Right lobe of liver (tissue), 4 donors: ENCODE data around the gene FCMR.

Experiments used
- POLR2A ChIP-seq: fragments of 450-650 bp; IDR thresholded peaks from one replicate; pipeline ENCODE4 v1.6.1; 2017; ENCODE audit warnings: antibody characterized with exemption, mild to moderate bottlenecking
- TF ChIP-seq, protein P1 (sequence below), 4 donors: fragments of 200-600 bp in 3 of 4; fragments of 450-650 bp in 1 of 4; IDR thresholded peaks; one replicate each; pipeline versions ENCODE4 v1.5.1 to v1.8.0; 2016 to 2022; ENCODE audit warnings: antibody characterized with exemption in 4 of 4, mild to moderate bottlenecking in 2 of 4
- donor health status: DM: no; HTN: no; CAD: no.
- donor health status: DM: no; HTN: no; CAD: no.
- donor health status: DM: no; HTN: yes; CAD: no.

DNA sequence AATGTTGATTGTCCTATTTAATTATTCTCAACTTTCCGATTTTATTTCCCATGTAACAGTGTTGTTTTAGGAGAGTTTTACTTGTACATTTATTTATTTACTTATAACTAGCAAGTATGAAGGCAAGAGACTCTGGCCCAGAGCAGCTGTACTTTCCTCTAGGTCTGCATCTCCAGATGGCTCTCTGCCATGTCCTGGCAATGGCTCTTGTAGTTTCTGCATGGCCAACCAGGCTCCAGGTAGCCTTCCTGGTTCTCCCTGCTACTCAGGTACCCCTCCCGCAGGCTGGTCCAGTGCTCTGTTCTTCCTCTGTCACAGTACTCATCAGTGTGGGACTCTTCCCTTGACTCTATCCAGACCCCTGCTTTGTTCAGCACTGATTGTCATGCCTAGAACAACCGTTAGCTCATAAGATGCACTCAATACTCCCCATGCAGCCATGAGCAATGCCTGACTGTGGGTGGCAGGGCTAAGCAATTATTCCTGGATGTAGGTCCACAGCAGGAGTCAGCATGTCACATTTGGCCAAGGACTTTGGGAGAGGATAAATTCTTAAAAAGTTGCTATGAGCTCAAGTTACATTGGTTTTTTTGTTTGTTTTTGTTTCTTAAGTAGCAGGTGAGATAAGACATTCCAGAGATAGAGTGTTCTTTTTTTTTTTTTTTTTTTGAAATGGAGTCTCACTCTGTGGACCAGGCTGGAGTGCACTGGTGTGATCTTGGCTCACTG, 67.2 kb downstream of the FCMR start:
- TF ChIP-seq, protein P1, sequence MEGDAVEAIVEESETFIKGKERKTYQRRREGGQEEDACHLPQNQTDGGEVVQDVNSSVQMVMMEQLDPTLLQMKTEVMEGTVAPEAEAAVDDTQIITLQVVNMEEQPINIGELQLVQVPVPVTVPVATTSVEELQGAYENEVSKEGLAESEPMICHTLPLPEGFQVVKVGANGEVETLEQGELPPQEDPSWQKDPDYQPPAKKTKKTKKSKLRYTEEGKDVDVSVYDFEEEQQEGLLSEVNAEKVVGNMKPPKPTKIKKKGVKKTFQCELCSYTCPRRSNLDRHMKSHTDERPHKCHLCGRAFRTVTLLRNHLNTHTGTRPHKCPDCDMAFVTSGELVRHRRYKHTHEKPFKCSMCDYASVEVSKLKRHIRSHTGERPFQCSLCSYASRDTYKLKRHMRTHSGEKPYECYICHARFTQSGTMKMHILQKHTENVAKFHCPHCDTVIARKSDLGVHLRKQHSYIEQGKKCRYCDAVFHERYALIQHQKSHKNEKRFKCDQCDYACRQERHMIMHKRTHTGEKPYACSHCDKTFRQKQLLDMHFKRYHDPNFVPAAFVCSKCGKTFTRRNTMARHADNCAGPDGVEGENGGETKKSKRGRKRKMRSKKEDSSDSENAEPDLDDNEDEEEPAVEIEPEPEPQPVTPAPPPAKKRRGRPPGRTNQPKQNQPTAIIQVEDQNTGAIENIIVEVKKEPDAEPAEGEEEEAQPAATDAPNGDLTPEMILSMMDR (IDR thresholded peaks at IDR 0.05) = no peak
- no peak for TF ChIP-seq POLR2A
